ENCODE data around the gene PMPCA.

PMPCA gene

GRCh38 chr9:136373300-136374182, 36.9 kb upstream of the PMPCA start, which contains the start of gene CARD9:
Gene CARD9 (minus strand): TSS chr9:136373669. CDS start chr9:136372078, 1,591 bp downstream.
- no peak for DNase-seq

- DNase-seq = no peak
Measured at GRCh38 chr9:136374183-136374575, 36.3 kb upstream of the PMPCA start.

- no peak for DNase-seq
Measured at GRCh38 chr9:136375096-136375495, 35.4 kb upstream of the PMPCA start.

- no peak for DNase-seq
Measured at GRCh38 chr9:136376457-136376856, 34.0 kb upstream of the PMPCA start.

- no peak for DNase-seq
Measured at GRCh38 chr9:136377341-136378169, 32.9 kb upstream of the PMPCA start.

GRCh38 chr9:136378170-136379002, 32.1 kb upstream of the PMPCA start:
- no peak for DNase-seq

- DNase-seq = no peak
Measured at GRCh38 chr9:136379003-136379287, 31.5 kb upstream of the PMPCA start.

GRCh38 chr9:136379401-136379800, 31.1 kb upstream of the PMPCA start:
- DNase-seq = no peak

- no peak for DNase-seq
Measured at GRCh38 chr9:136379891-136380290, 30.6 kb upstream of the PMPCA start.

- no peak for DNase-seq
Measured at GRCh38 chr9:136380381-136380780, 30.1 kb upstream of the PMPCA start.

- DNase-seq = no peak
Measured at GRCh38 chr9:136381311-136381710, 29.1 kb upstream of the PMPCA start.

GRCh38 chr9:136381966-136382513, 28.4 kb upstream of the PMPCA start:
- DNase-seq = no peak

- no peak for DNase-seq
Measured at GRCh38 chr9:136383436-136383835, 27.0 kb upstream of the PMPCA start.

- DNase-seq = no peak
Measured at GRCh38 chr9:136385015-136385414, 25.4 kb upstream of the PMPCA start.

- no peak for DNase-seq
Measured at GRCh38 chr9:136386018-136386417, 24.4 kb upstream of the PMPCA start.

GRCh38 chr9:136387217-136387616, 23.2 kb upstream of the PMPCA start:
- DNase-seq = no peak

- no peak for DNase-seq
Measured at GRCh38 chr9:136389396-136389795, 21.1 kb upstream of the PMPCA start.

- no peak for DNase-seq
Measured at GRCh38 chr9:136391737-136392537, 18.5 kb upstream of the PMPCA start.

- DNase-seq = no peak
Measured at GRCh38 chr9:136392538-136393449, 17.7 kb upstream of the PMPCA start.

- DNase-seq = no peak
Measured at GRCh38 chr9:136393531-136393930, 16.9 kb upstream of the PMPCA start.

All from activated CD4-positive, CD25-positive, alpha-beta regulatory T cell treated with anti-CD3 and anti-CD28 coated beads, Interleukin-2, amount 50 U/mL, for 72 hours (primary cell).